Stimulated activated naive CD8-positive, alpha-beta T cell treated with anti-CD3 and anti-CD28 coated beads, Interleukin-15, amount 100 ng/mL, for 72 hours (primary cell): ENCODE data around the gene RBM6.
"Not testable (repeated sequence)": the region's sequence is repeated elsewhere in the genome, so short reads cannot be mapped to it uniquely, and the experiment has no call there.

Experiments used
- ATAC-seq: fragments of 150-1000 bp; cut with Tn5 transposase; 2 replicates; pipeline ENCODE4 v1.10.0; 2021; ENCODE audit warnings: mild to moderate bottlenecking, moderate library complexity
- DNase-seq, 2 donors: peaks; one replicate each; pipeline ENCODE4 v3.0.0; 2021 to 2022
- H3K27ac Mint-ChIP-seq, 2 donors: one replicate each; pipeline ENCODE4 v1.8.0; 2022; ENCODE audit warnings: mild to moderate bottlenecking in 2 of 2, mixed read lengths in 2 of 2, moderate library complexity in 2 of 2
- H3K27me3 Mint-ChIP-seq: one replicate; pipeline ENCODE4 v1.8.0; 2022; ENCODE audit warnings: mixed read lengths
- H3K4me1 Mint-ChIP-seq: one replicate; pipeline ENCODE4 v1.8.0; 2022; ENCODE audit warnings: mild to moderate bottlenecking, mixed read lengths
- H3K4me3 Mint-ChIP-seq, 2 donors: one replicate each; pipeline ENCODE4 v1.8.0; 2022; ENCODE audit warnings: mild to moderate bottlenecking in 2 of 2, mixed read lengths in 2 of 2, moderate library complexity in 1 of 2
- H3K9me3 Mint-ChIP-seq, 2 donors: one replicate each; pipeline ENCODE4 v1.8.0; 2022; ENCODE audit warnings: mixed read lengths in 2 of 2

RBM6 gene

DNA sequence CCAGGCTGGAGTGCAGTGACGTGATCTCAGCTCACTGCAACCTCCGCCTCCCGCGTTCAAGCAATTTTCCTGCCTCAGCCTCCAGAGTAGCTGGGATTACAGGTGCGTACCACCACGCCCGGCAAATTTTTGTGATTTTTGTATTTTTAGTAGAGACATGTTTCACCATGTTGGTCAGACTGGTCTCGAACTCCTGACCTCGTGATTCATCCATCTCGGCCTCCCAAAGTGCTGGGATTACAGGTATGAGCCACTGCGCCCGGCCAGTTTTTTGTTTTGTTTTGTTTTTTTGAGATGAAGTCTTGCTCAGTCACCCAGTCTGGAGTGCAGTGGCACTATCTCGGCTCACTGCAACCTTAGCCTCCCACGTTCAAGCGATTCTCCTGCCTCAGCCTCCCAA lies 7.7 kb upstream of the RBM6 start:
- H3K27ac Mint-ChIP-seq, H3K9me3 Mint-ChIP-seq, H3K27me3 Mint-ChIP-seq, ATAC-seq, H3K4me3 Mint-ChIP-seq, DNase-seq: not testable (repeated sequence)
- H3K4me1 Mint-ChIP-seq = peaks cover 27% of the 10 kb centered on the region

GRCh38 chr3:49937090-49937489 lies 2.9 kb upstream of the RBM6 start:
- Mint-ChIP-seq H3K27me3 (no peaks in the 10 kb centered on the region), H3K4me1 (peaks cover 23% of the 10 kb centered on the region), H3K9me3 (no peaks in the 10 kb centered on the region), H3K27ac (no peak overlapping the region), H3K4me3 (no peak overlapping the region)
- DNase-seq (no peak), ATAC-seq (no peak)

GRCh38 chr3:49940667-49941249 lies 808 bp downstream of the RBM6 start:
- ATAC-seq = no peak
- Mint-ChIP-seq H3K9me3 (peaks cover 5 to 7% of the 10 kb centered on the region in 2 donors), H3K27me3 (no peaks in the 10 kb centered on the region), H3K4me1 (peaks cover 29% of the 10 kb centered on the region), H3K27ac (peak overlapping the region; percentile 98 to 99), H3K4me3 (peak overlapping the region; percentile 99)
- DNase-seq = no peak

DNA sequence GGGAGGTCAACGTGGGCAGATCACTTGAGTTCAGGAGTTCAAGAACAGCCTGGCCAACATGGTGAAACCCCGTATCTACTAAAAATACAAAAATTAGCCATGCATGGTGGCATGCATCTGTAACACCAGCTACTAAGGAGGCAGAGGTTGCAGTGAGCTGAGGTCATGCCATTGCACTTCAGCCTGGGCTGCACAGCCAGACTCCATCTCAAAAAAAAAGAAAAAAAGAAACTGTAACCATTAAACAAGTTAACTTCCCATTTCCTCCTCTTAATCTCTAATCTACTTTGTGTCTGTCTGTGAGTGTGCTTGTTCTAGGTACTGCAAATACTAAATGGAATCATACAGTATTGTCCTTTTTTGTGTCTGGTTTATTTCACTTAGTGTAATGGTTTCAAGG lies 2.7 kb downstream of the RBM6 start:
- ATAC-seq (no peak), DNase-seq (no peak)
- H3K9me3 Mint-ChIP-seq = peaks cover 5 to 7% of the 10 kb centered on the region in 2 donors
- peak overlapping the region in 1 of 2 donors; percentile 36 for H3K4me3 Mint-ChIP-seq
- no peaks in the 10 kb centered on the region for H3K27me3 Mint-ChIP-seq
- peaks cover 42% of the 10 kb centered on the region for H3K4me1 Mint-ChIP-seq
- H3K27ac Mint-ChIP-seq = no peak overlapping the region

DNA sequence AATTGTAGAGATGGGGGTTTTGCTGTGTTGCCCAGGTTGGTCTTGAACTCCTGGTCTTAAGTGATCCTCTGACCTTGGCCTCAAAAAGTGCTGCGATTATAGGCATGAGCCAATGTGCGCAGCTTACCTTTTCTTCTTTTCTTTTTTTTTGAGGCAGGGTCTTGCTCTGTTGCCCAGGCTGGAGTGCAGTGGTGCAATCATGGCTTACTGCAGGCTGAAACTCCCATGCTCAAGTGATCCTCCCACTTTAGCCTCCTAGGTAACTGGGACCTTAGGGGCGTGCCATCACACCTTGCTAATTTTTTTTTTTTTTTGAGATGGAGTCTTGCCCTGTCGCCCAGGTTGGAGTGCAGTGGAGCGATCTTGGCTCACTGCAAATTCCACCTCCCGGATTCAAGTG lies 13.0 kb downstream of the RBM6 start:
- ATAC-seq (no peak), DNase-seq (no peak)
- H3K27me3 Mint-ChIP-seq = no peaks in the 10 kb centered on the region
- no peak overlapping the region for H3K27ac Mint-ChIP-seq
- peaks cover 14% of the 10 kb centered on the region for H3K4me1 Mint-ChIP-seq
- no peak overlapping the region for H3K4me3 Mint-ChIP-seq
- H3K9me3 Mint-ChIP-seq = no peaks in the 10 kb centered on the region

DNA sequence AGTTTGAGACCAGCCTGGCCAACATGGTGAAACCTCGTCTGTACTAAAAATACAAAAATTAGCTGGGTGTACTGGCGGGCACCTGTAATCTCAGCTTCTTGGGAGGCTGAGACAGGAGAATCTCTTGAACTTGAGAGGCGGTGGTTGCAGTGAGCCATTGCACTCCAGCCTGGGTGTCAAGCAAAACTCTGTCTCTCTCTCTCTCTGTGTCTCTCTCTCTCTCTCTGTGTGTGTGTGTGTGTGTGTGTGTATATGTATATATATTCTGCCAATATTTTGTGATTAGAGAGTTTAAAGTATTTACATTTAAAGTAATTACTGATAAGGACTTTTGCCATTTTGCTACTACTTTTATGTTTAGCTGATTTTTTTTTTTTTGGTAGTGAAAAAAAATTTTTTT lies 15.7 kb downstream of the RBM6 start:
- no peak overlapping the region for H3K4me3 Mint-ChIP-seq
- DNase-seq (no peak), ATAC-seq (no peak)
- H3K4me1 Mint-ChIP-seq = peaks cover 15% of the 10 kb centered on the region
- H3K9me3 Mint-ChIP-seq = no peaks in the 10 kb centered on the region
- H3K27me3 Mint-ChIP-seq = no peaks in the 10 kb centered on the region
- H3K27ac Mint-ChIP-seq = no peak overlapping the region

DNA sequence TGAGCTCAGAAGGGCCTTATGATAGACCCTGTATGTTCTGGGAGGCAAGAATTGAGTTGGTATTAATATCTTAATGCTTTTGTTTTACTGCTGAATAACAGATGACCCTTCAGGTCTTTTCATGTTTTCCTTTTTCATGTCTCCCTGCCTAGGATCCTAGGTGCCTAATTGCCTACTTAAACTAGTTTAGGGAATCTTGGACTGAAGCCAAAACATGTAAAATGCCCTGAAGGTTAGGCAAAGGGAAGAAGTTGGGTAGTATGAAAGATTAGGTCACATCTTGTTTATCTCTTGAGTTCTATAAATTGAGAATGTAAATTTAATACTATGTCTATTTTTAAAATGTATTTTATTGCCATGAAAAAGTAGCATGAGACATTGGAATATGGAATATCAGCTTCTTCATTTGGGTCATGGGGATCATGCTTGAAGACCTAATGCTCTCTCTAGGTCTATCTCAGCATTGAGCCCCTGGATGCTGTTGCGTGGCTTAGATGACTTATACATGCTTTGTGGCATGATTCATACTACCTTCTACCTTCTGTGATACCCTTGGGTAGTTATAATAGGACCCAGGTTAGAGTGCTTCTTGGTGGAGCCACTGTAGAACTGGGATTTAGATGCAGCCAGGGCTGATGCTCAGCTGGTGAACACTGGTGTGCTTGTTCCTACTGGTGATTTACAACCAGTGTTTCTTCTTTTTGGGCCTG lies 26.4 kb downstream of the RBM6 start:
- no peak for ATAC-seq
- Mint-ChIP-seq H3K27ac (no peak overlapping the region), H3K4me3 (no peak overlapping the region)

DNA sequence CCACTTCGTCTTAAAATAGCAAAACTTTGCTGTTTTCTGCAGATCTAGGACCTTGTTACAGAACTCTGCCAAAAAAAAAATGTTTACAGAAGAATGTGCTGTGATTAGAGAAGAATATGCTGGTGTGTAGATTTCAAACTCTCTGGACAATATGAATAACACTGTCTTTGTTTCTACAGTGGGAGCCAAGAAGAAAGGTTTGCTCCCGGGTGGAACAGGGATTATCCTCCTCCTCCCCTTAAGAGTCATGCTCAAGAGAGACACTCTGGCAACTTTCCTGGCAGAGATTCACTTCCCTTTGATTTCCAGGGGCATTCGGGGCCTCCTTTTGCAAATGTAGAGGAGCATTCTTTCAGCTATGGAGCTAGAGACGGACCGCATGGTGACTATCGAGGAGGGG lies 27.3 kb downstream of the RBM6 start:
- DNase-seq = no peak
- Mint-ChIP-seq H3K4me1 (peaks cover 5% of the 10 kb centered on the region), H3K4me3 (no peak overlapping the region), H3K27me3 (no peaks in the 10 kb centered on the region), H3K27ac (no peak overlapping the region), H3K9me3 (no peaks in the 10 kb centered on the region)
- no peak for ATAC-seq

More for the DNA sequence above, 26.4 kb downstream of the RBM6 start:
- DNase-seq = no peak
- no peaks in the 10 kb centered on the region for H3K9me3 Mint-ChIP-seq
- H3K27me3 Mint-ChIP-seq = no peaks in the 10 kb centered on the region
- peaks cover 5% of the 10 kb centered on the region for H3K4me1 Mint-ChIP-seq

GRCh38 chr3:49968346-49968745 lies 28.4 kb downstream of the RBM6 start:
- Mint-ChIP-seq H3K4me3 (no peak overlapping the region), H3K27me3 (no peaks in the 10 kb centered on the region), H3K27ac (no peak overlapping the region), H3K9me3 (no peaks in the 10 kb centered on the region), H3K4me1 (peaks cover 5% of the 10 kb centered on the region)
- DNase-seq = no peak
- ATAC-seq = no peak

GRCh38 chr3:49972656-49973055 lies 32.7 kb downstream of the RBM6 start:
- no peak overlapping the region for H3K4me3 Mint-ChIP-seq
- H3K9me3 Mint-ChIP-seq = no peaks in the 10 kb centered on the region
- peaks cover 5% of the 10 kb centered on the region for H3K4me1 Mint-ChIP-seq
- ATAC-seq = no peak
- DNase-seq = no peak
- H3K27me3 Mint-ChIP-seq = no peaks in the 10 kb centered on the region
- no peak overlapping the region for H3K27ac Mint-ChIP-seq

DNA sequence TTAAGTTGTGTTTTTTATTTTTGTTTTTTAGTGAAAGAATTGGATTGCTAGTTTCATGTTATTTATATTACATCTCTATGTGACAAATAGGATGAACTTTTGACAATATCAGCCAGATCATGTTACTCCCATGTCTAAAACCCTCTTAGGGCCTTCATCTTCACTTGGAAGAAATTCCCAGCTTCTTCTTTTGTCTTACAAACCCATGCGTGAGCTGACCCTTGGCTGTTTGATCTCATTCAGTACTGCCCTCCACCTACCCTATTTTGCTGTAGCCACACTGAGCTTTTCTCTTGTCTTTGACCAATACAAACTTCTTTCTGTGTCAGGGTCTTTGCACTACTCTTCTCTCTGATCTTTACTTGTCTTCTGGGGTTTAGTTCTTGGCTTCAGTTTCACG lies 37.0 kb downstream of the RBM6 start:
- DNase-seq = no peak
- Mint-ChIP-seq H3K9me3 (no peaks in the 10 kb centered on the region), H3K4me1 (no peaks in the 10 kb centered on the region), H3K4me3 (no peak overlapping the region), H3K27ac (no peak overlapping the region), H3K27me3 (no peaks in the 10 kb centered on the region)
- ATAC-seq = no peak

- DNase-seq = no peak
- no peaks in the 10 kb centered on the region for H3K9me3 Mint-ChIP-seq
Observed at GRCh38 chr3:49984394-49984793, 44.4 kb downstream of the RBM6 start.

GRCh38 chr3:49992326-49992725 lies 52.4 kb downstream of the RBM6 start:
- no peaks in the 10 kb centered on the region for H3K4me1 Mint-ChIP-seq
- no peak overlapping the region for H3K27ac Mint-ChIP-seq
- ATAC-seq (no peak), DNase-seq (no peak)
- no peaks in the 10 kb centered on the region for H3K27me3 Mint-ChIP-seq
- H3K9me3 Mint-ChIP-seq = no peaks in the 10 kb centered on the region
- H3K4me3 Mint-ChIP-seq = no peak overlapping the region

More at GRCh38 chr3:49984394-49984793, 44.4 kb downstream of the RBM6 start:
- ATAC-seq = no peak
- no peaks in the 10 kb centered on the region for H3K4me1 Mint-ChIP-seq
- no peak overlapping the region for H3K4me3 Mint-ChIP-seq
- no peak overlapping the region for H3K27ac Mint-ChIP-seq
- H3K27me3 Mint-ChIP-seq = no peaks in the 10 kb centered on the region

DNA sequence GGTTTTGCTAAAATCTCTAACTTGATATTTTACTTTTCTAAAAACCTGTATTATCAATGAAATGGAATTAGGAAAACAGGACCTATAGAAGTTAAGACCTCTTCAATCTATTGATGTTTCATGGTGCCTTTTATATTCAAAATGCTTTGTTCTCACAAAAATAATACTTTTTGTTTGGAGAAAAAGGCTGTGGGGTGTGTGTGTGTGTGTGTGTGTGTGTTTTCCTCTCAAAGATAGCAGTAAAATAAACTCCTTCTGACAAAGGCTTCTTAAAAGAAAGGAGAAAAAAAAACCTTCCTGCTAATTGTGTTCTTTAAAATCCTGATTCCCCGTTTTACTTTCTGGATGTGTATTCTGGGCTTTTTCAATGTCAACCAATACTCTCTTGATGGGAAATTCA lies 54.5 kb downstream of the RBM6 start:
- no peak for ATAC-seq
- no peak for DNase-seq
- no peaks in the 10 kb centered on the region for H3K9me3 Mint-ChIP-seq
- no peaks in the 10 kb centered on the region for H3K27me3 Mint-ChIP-seq
- H3K27ac Mint-ChIP-seq = no peak overlapping the region
- peaks cover 11% of the 10 kb centered on the region for H3K4me1 Mint-ChIP-seq
- no peak overlapping the region for H3K4me3 Mint-ChIP-seq

DNA sequence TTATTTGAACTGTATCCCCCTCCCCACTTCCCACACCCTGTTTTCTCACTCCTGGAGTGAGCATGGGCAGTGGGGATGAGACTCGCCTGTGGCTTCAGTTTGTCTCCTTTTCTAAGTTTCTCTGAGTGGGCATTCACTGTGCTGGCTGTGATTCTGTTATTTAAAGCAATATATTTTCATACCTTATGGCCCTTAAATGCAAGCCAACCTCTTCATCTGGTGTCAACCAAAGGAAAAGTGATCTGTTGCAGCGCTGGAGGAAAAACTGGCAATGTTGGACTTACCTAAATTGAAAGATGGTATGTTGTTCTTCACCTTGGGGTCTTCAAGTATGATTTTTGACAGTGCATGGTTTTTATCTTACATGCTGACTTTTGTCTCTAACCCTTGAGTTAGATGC lies 56.1 kb downstream of the RBM6 start:
- peak overlapping the region in 1 of 2 donors; percentile 57 for H3K27ac Mint-ChIP-seq
- no peak for ATAC-seq
- peaks cover 11% of the 10 kb centered on the region for H3K4me1 Mint-ChIP-seq
- H3K4me3 Mint-ChIP-seq = no peak overlapping the region
- H3K9me3 Mint-ChIP-seq = no peaks in the 10 kb centered on the region
- no peak for DNase-seq
- no peaks in the 10 kb centered on the region for H3K27me3 Mint-ChIP-seq

DNA sequence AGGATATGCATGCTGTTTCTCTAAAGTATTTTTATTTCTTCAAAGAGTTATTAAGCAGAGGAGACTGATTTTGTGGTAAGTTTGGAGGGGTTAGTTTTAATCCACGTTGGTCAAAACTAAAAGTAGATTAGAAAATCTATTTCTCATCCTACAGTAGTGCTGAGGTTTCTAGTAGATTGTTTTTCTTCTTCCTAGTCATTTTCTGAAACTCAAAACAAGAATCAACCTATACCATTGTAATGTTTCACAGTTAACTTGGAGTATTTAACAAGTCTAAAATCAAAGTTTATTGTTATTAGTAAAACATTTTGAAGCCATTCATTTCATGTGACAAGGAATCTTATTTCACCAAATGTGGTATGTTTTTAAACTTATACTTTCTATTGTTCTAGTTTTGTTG lies 57.9 kb downstream of the RBM6 start:
- DNase-seq (no peak), ATAC-seq (no peak)
- Mint-ChIP-seq H3K9me3 (no peaks in the 10 kb centered on the region), H3K4me1 (peaks cover 11% of the 10 kb centered on the region), H3K27ac (no peak overlapping the region), H3K4me3 (no peak overlapping the region), H3K27me3 (no peaks in the 10 kb centered on the region)

DNA sequence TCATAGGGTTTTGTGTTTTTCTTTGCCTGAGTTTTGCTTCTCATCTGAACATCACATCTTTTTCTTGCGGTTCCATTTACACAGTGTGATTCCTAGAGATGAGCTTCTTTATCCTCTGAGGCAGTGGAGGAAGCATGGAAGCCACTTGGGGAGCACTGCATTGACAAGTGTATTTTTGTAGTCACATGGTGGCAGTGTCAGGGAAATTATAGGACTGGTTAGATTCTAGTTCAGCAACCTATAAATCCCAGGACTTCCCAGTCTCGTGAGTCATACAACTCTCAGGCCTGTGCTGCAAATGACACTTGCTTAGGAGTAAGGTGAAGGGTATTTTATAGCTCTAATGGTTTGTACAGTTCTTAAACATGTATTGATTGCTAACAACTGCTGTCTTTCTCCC lies 58.4 kb downstream of the RBM6 start:
- no peak overlapping the region for H3K27ac Mint-ChIP-seq
- no peak for DNase-seq
- ATAC-seq = no peak

More for the DNA sequence above, 58.4 kb downstream of the RBM6 start:
- no peaks in the 10 kb centered on the region for H3K9me3 Mint-ChIP-seq
- no peak overlapping the region for H3K4me3 Mint-ChIP-seq
- H3K27me3 Mint-ChIP-seq = no peaks in the 10 kb centered on the region
- H3K4me1 Mint-ChIP-seq = peaks cover 11% of the 10 kb centered on the region
